ENCODE measurements around the gene PPP1R16B. TPM values are rescaled to one million over a fixed set of nuclear protein-coding genes. Genes with fewer than 3 reads are reported as not detected.

Gene PPP1R16B
- total RNA-seq, 4 donors from 2014 or later: 6.3 to 14.4 (median 9.0) TPM

- DNase-seq: no peak
- H3K4me3 ChIP-seq (replicated peaks in 1 of 3): no peak overlapping the region
- H3K27ac ChIP-seq: no peak overlapping the region
- TF ChIP-seq POLR2A (IDR thresholded peaks at IDR 0.05): no peak
- no peak for TF ChIP-seq CTCF (IDR thresholded peaks at IDR 0.05)
- no peaks in the 10 kb centered on the region for H3K4me1 ChIP-seq
- peaks cover 59 to 60% of the 10 kb centered on the region in 2 donors for H3K36me3 ChIP-seq
- WGBS, 2 donors: 71 to 79% methylated on average over 1 of the region's 1 CpG
- H3K27me3 ChIP-seq: no peaks in the 10 kb centered on the region
- intact Hi-C loops (cut with DNase I): no loop called here
- no peaks in the 10 kb centered on the region for H3K9me3 ChIP-seq
Observed at GRCh38 chr20:38763616-38764015, 41.9 kb upstream of the PPP1R16B start.

- no peak for TF ChIP-seq CTCF (IDR thresholded peaks at IDR 0.05)
- TF ChIP-seq POLR2A (IDR thresholded peaks at IDR 0.05): no peak
- DNase-seq: no peak
- Histone ChIP-seq H3K27ac (no peak overlapping the region), H3K27me3 (no peaks in the 10 kb centered on the region), H3K4me3 (replicated peaks in 1 of 3) (no peak overlapping the region), H3K4me1 (no peaks in the 10 kb centered on the region), H3K36me3 (peaks cover 52 to 60% of the 10 kb centered on the region in 2 donors), H3K9me3 (no peaks in the 10 kb centered on the region)
- intact Hi-C loops (cut with DNase I): no loop called here
- 79 to 89% methylated on average over 10 to 11 of the region's 11 CpGs for WGBS, 2 donors
Observed at GRCh38 chr20:38764567-38765318, 40.8 kb upstream of the PPP1R16B start.

GRCh38 chr20:38766071-38766470 lies 39.4 kb upstream of the PPP1R16B start:
- H3K9me3 ChIP-seq: no peaks in the 10 kb centered on the region
- no peaks in the 10 kb centered on the region for H3K27me3 ChIP-seq
- no peak for DNase-seq
- H3K27ac ChIP-seq: no peak overlapping the region
- no peak for TF ChIP-seq POLR2A (IDR thresholded peaks at IDR 0.05)
- no peak for TF ChIP-seq CTCF (IDR thresholded peaks at IDR 0.05)
- intact Hi-C loops (cut with DNase I): no loop called here
- H3K4me1 ChIP-seq: no peaks in the 10 kb centered on the region
- no peak overlapping the region for H3K4me3 ChIP-seq (replicated peaks in 1 of 3)
- WGBS, 2 donors: 77 to 81% methylated on average over 4 of the region's 4 CpGs
- peaks cover 39 to 60% of the 10 kb centered on the region in 2 donors for H3K36me3 ChIP-seq

GRCh38 chr20:38769376-38770295 lies 35.9 kb upstream of the PPP1R16B start:
- 88 to 92% methylated on average over 13 of the region's 13 CpGs for WGBS, 2 donors
- no peak overlapping the region for H3K27ac ChIP-seq
- DNase-seq: no peak
- TF ChIP-seq CTCF (IDR thresholded peaks at IDR 0.05) (no peak), POLR2A (IDR thresholded peaks at IDR 0.05) (no peak)
- H3K36me3 ChIP-seq: peaks cover 45 to 76% of the 10 kb centered on the region in 2 donors
- H3K27me3 ChIP-seq: no peaks in the 10 kb centered on the region
- intact Hi-C loops (cut with DNase I): no loop called here
- H3K4me1 ChIP-seq: no peaks in the 10 kb centered on the region
- no peaks in the 10 kb centered on the region for H3K9me3 ChIP-seq
- H3K4me3 ChIP-seq (replicated peaks in 1 of 3): no peak overlapping the region

GRCh38 chr20:38770546-38770945 lies 35.0 kb upstream of the PPP1R16B start:
- Histone ChIP-seq H3K4me1 (no peaks in the 10 kb centered on the region), H3K27me3 (no peaks in the 10 kb centered on the region), H3K27ac (no peak overlapping the region), H3K36me3 (peaks cover 39 to 67% of the 10 kb centered on the region in 2 donors), H3K9me3 (no peaks in the 10 kb centered on the region), H3K4me3 (replicated peaks in 1 of 3) (no peak overlapping the region)
- no peak for DNase-seq
- no peak for TF ChIP-seq CTCF (IDR thresholded peaks at IDR 0.05)
- no peak for TF ChIP-seq POLR2A (IDR thresholded peaks at IDR 0.05)
- intact Hi-C loops (cut with DNase I): no loop called here
- WGBS, 2 donors: 87 to 92% methylated on average over 3 of the region's 3 CpGs
